Measurements from ENCODE around the gene KRT9. TPM values are rescaled to one million over a fixed set of nuclear protein-coding genes. Genes with fewer than 3 reads are reported as not detected.
"Not testable (repeated sequence)": the region's sequence is repeated elsewhere in the genome, so short reads cannot be mapped to it uniquely, and the experiment has no call there.

KRT9 gene, protein sequence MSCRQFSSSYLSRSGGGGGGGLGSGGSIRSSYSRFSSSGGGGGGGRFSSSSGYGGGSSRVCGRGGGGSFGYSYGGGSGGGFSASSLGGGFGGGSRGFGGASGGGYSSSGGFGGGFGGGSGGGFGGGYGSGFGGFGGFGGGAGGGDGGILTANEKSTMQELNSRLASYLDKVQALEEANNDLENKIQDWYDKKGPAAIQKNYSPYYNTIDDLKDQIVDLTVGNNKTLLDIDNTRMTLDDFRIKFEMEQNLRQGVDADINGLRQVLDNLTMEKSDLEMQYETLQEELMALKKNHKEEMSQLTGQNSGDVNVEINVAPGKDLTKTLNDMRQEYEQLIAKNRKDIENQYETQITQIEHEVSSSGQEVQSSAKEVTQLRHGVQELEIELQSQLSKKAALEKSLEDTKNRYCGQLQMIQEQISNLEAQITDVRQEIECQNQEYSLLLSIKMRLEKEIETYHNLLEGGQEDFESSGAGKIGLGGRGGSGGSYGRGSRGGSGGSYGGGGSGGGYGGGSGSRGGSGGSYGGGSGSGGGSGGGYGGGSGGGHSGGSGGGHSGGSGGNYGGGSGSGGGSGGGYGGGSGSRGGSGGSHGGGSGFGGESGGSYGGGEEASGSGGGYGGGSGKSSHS
- 0.10 TPM for total RNA-seq

DNA sequence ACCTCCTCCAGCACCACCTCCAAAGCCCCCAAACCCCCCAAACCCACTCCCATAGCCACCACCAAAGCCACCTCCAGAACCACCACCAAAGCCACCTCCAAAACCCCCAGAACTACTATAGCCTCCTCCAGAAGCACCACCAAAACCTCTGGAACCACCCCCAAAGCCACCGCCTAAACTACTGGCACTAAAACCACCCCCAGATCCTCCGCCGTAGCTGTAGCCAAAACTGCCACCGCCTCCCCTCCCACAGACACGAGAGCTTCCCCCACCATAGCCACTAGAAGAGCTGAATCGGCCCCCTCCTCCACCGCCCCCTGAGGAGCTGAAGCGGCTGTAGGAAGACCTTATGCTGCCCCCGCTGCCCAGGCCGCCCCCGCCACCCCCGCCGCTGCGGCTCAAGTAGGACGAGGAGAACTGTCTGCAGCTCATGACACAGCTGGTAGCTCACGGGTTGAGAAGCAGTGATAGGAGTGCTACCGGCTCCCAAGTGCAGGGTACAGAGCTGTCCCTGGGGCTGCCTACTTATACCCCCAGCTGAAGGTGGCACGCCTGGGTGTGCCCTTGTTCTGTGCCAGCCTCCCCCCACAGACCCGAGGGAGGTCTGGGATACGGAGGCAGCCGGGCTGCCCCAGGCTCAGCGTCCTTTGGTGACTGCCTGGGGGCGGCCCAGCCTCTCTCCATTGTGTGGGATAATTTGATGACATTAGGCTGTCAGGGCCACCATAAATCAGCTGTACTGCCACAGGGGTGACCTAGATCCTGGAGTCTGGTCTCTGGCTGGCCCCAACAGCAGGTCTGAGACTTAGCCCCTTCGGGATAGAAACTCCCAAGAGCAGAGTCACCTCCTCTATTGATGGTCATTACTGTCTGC is at the start of gene KRT9:
Gene KRT9, minus strand, starts transcription at position 499 of the 874 bp plus-strand sequence. Its CDS starts 67 bp downstream, at position 432.
- Histone ChIP-seq H3K4me3 (ENCODE audit: low read length) (no peak within 1 kb of the TSS), H3K9me3 (ENCODE audit: low read depth, low read length) (no peaks in the 10 kb centered on the region), H3K27me3 (ENCODE audit: insufficient read depth, low read length) (no peaks in the 10 kb centered on the region), H3K4me1 (ENCODE audit: insufficient read depth, low read length) (no peaks in the 10 kb centered on the region)

DNA sequence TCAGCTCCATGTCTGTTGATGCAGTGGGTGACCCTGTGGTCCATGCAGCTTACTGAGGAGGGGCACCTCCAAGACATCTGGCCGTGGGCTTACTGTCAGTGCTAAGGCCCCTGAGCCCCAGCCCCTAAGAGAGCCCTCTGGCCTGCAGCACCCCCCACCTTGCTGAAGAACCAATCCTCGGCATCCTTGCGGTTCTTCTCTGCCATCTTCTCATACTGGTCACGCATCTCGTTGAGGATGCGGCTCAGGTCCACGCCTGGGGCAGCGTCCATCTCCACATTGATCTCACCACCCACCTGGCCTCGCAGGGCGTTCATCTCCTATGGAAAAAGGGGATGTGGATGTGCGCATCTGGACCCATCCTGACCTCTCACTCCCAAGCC is 49.6 kb upstream of the KRT9 start:
- not testable (repeated sequence) for H3K9me3 ChIP-seq (ENCODE audit: low read depth, low read length); H3K4me3 ChIP-seq (ENCODE audit: low read length); H3K4me1 ChIP-seq (ENCODE audit: insufficient read depth, low read length); H3K27me3 ChIP-seq (ENCODE audit: insufficient read depth, low read length)

DNA sequence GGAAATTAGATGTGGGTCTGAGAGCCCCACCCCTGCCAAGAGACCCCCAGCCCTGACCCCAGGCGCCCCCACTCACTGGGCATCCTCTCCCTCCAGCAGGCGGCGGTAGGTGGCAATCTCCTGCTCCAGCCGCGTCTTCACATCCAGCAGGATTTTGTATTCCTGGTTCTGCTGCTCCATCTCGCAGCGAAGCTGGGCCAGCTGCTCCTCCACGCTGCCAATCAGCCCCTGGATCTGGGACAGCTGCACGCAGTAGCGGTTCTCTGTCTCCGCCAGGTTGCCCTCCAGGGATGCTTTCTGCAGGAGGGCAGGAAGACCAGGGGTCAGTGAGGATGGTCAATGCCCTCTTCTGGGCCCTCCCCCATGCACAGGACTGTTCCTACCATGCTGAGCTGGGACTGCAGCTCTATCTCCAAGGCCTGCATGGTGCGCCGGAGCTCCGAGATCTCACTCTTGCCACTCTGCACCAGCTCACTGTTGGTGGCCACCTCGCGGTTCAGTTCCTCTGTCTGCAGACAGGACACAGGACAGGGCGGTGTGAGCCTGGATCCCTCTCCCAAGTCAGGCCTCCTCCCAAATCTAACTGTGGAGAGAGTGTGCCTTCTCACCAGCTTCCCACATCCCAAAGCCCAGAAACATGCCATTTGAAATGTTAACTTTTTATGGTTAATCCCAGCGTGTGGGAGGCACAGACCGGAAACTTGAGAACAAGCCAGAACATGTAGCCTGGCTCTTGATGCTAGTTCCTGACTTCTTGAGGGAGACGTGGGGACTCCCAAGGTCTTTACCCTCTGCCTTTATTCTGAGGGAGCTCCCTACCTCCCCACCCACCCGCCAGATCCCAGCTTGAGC is 49.0 kb upstream of the KRT9 start:
- H3K4me3 ChIP-seq (ENCODE audit: low read length), result no peak overlapping the region
- H3K9me3 ChIP-seq (ENCODE audit: low read depth, low read length), result no peaks in the 10 kb centered on the region
- no peaks in the 10 kb centered on the region for H3K4me1 ChIP-seq (ENCODE audit: insufficient read depth, low read length)
- H3K27me3 ChIP-seq (ENCODE audit: insufficient read depth, low read length), result no peaks in the 10 kb centered on the region

- not testable (repeated sequence) for H3K4me1 ChIP-seq (ENCODE audit: insufficient read depth, low read length); H3K4me3 ChIP-seq (ENCODE audit: low read length); H3K27me3 ChIP-seq (ENCODE audit: insufficient read depth, low read length); H3K9me3 ChIP-seq (ENCODE audit: low read depth, low read length)
Measured at GRCh38 chr17:41619927-41620582, 48.2 kb upstream of the KRT9 start.

DNA sequence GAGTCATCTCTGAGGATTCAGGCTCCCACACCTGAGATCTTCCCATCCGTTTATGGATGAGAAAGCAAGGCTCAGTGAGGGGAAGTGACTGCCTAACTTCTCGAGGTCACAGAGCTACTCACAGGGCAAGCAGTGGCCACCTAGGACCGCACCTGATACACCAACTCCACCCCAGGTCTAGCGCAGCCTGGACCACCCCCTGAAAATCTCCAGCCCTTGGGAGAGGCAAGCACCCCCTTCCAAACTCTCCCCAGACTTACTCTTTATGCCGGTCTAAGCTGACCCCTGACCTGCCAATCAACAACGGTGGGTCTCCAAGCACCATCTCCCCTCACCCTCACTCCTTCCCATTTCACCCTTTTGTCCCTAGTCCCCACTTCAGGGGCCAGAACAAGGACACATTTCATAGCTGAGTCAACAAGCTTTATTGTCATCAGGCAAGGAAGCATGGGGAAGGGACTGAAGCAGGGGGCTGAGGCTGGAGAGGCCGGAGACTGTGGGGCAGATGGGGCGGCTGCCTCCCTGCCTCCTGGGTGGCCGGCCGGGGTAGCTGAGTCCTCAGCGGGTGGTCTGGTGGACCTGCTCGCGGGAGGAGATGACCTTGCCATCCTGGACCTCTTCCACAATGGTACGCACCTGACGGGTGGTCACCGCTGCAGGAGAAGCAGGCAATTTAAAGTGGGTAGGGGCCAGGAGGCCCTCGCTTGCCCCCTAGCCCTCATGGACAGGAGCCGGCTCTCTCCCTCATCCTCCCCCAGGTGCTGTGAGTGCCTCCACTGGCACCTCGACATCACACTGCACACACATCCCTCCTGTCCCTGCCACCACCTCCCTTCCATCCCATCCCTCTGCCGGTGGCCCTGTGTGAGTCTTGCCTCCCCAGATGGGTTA is 47.4 kb upstream of the KRT9 start:
- Histone ChIP-seq H3K9me3 (ENCODE audit: low read depth, low read length) (no peaks in the 10 kb centered on the region), H3K4me3 (ENCODE audit: low read length) (no peak overlapping the region), H3K4me1 (ENCODE audit: insufficient read depth, low read length) (no peaks in the 10 kb centered on the region), H3K27me3 (ENCODE audit: insufficient read depth, low read length) (no peaks in the 10 kb centered on the region)

- Histone ChIP-seq H3K9me3 (ENCODE audit: low read depth, low read length) (no peaks in the 10 kb centered on the region), H3K4me3 (ENCODE audit: low read length) (no peak overlapping the region), H3K27me3 (ENCODE audit: insufficient read depth, low read length) (no peaks in the 10 kb centered on the region), H3K4me1 (ENCODE audit: insufficient read depth, low read length) (no peaks in the 10 kb centered on the region)
Measured at GRCh38 chr17:41618341-41619035, 46.6 kb upstream of the KRT9 start.

GRCh38 chr17:41617698-41618097 is 45.8 kb upstream of the KRT9 start:
- Histone ChIP-seq H3K9me3 (ENCODE audit: low read depth, low read length) (no peaks in the 10 kb centered on the region), H3K4me1 (ENCODE audit: insufficient read depth, low read length) (no peaks in the 10 kb centered on the region), H3K4me3 (ENCODE audit: low read length) (no peak overlapping the region), H3K27me3 (ENCODE audit: insufficient read depth, low read length) (no peaks in the 10 kb centered on the region)

DNA sequence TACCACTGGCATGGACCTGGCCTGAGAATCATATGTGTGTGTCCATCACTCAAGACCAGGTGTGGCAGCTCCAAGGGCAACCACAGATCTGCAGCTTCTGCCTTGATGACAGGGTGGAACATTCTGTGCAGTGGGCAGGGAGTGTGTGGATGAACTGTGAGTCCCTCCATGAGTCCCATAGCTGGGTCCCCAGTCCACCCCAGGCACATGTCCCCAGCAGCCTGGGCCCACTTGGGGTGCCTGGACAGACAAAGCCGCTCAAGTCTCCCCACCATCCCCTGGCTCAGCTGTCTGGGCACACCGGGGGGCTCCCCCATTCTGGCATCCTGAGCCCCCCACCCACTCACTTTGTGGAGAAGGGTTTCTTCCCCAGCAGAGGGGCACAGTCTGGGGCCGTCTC is 45.3 kb upstream of the KRT9 start:
- Histone ChIP-seq H3K27me3 (ENCODE audit: insufficient read depth, low read length) (no peaks in the 10 kb centered on the region), H3K4me1 (ENCODE audit: insufficient read depth, low read length) (no peaks in the 10 kb centered on the region), H3K9me3 (ENCODE audit: low read depth, low read length) (no peaks in the 10 kb centered on the region), H3K4me3 (ENCODE audit: low read length) (no peak overlapping the region)

- H3K27me3 ChIP-seq (ENCODE audit: insufficient read depth, low read length); H3K4me3 ChIP-seq (ENCODE audit: low read length); H3K9me3 ChIP-seq (ENCODE audit: low read depth, low read length); H3K4me1 ChIP-seq (ENCODE audit: insufficient read depth, low read length): not testable (repeated sequence)
Measured at GRCh38 chr17:41616486-41616885, 44.6 kb upstream of the KRT9 start.

DNA sequence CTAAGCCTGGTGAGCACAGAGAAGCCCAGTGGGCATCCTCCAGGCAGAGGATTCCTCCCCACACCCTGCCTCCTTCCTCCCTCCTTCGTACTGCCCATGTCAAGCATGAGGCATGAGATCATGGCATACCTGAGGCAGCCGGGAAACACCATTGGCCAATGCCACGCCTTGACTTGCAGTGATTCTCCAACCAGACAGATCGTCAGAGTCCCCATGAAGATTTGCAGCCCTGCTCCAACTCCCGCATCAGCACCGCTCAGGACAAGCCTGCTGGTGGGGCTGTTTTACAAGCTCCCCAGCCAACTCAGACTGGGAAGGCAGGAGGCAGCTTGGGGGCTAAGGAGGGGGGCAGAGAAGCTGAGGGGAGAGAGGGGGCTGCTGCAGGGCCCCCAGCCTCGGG is 43.6 kb upstream of the KRT9 start:
- H3K4me1 ChIP-seq (ENCODE audit: insufficient read depth, low read length), result no peaks in the 10 kb centered on the region
- H3K4me3 ChIP-seq (ENCODE audit: low read length), result no peak overlapping the region
- no peaks in the 10 kb centered on the region for H3K27me3 ChIP-seq (ENCODE audit: insufficient read depth, low read length)
- H3K9me3 ChIP-seq (ENCODE audit: low read depth, low read length), result no peaks in the 10 kb centered on the region

DNA sequence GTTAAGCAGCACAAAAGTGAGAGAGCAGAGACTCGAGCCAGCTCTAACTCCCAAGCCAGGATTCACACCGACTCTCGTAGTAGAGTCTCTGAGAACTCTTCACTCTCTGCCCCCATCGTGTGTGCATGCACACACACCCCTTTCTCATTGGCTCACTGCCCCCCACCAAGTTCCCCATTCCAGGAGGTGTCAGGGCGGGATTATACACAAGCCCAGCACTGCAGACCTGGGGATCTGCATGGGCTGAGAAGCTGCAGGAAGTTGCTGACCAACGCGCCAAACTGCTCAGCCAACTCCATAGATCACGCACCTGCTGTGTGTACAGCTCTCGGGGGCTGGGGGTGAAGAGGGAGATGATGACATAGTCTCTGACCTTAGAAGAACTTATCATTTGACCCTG is 42.9 kb upstream of the KRT9 start:
- not testable (repeated sequence) for H3K27me3 ChIP-seq (ENCODE audit: insufficient read depth, low read length); H3K4me3 ChIP-seq (ENCODE audit: low read length); H3K9me3 ChIP-seq (ENCODE audit: low read depth, low read length); H3K4me1 ChIP-seq (ENCODE audit: insufficient read depth, low read length)

- H3K9me3 ChIP-seq (ENCODE audit: low read depth, low read length), result no peaks in the 10 kb centered on the region
Measured at GRCh38 chr17:41614098-41614497, 42.2 kb upstream of the KRT9 start.

More at GRCh38 chr17:41614098-41614497, 42.2 kb upstream of the KRT9 start:
- Histone ChIP-seq H3K4me1 (ENCODE audit: insufficient read depth, low read length) (no peaks in the 10 kb centered on the region), H3K27me3 (ENCODE audit: insufficient read depth, low read length) (no peaks in the 10 kb centered on the region), H3K4me3 (ENCODE audit: low read length) (no peak overlapping the region)

All from mononuclear cell (primary cell).